Middle frontal gyrus (tissue), 1 donor: ENCODE results near the gene LRRC3.

Source experiments
- DNase-seq: peaks from one replicate; pipeline ENCODE4 v3.0.0-alpha.2; 2015; ENCODE audit warnings: low spot score; ENCODE audit errors: extremely low spot score

Gene LRRC3

GRCh38 chr21:44438531-44439210, 16.6 kb upstream of the LRRC3 start:
- no peak for DNase-seq

GRCh38 chr21:44439211-44439600, 16.1 kb upstream of the LRRC3 start:
- DNase-seq, result no peak

- DNase-seq, result no peak
These were observed 14.9 kb upstream of the LRRC3 start for GRCh38 chr21:44440241-44441040.

- DNase-seq, result no peak
These were observed 14.3 kb upstream of the LRRC3 start for GRCh38 chr21:44441041-44441400.

GRCh38 chr21:44441581-44442265, 13.6 kb upstream of the LRRC3 start:
- DNase-seq, result no peak

- no peak for DNase-seq
These were observed 12.8 kb upstream of the LRRC3 start for GRCh38 chr21:44442266-44443125.

- no peak for DNase-seq
These were observed 11.9 kb upstream of the LRRC3 start for GRCh38 chr21:44443291-44443890.

- no peak for DNase-seq
These were observed 11.4 kb upstream of the LRRC3 start for GRCh38 chr21:44443891-44444285.

- no peak for DNase-seq
These were observed 10.9 kb upstream of the LRRC3 start for GRCh38 chr21:44444286-44444931.

GRCh38 chr21:44445145-44445812, 10.0 kb upstream of the LRRC3 start:
- no peak for DNase-seq

- DNase-seq, result no peak
These were observed 6.6 kb upstream of the LRRC3 start for GRCh38 chr21:44448651-44449131.

GRCh38 chr21:44449473-44450363, 5.6 kb upstream of the LRRC3 start:
- DNase-seq, result no peak

- DNase-seq, result no peak
These were observed 4.9 kb upstream of the LRRC3 start for GRCh38 chr21:44450402-44450801.

GRCh38 chr21:44450999-44451398, 4.3 kb upstream of the LRRC3 start:
- no peak for DNase-seq

GRCh38 chr21:44453120-44453519, 2.2 kb upstream of the LRRC3 start:
- DNase-seq, result no peak

GRCh38 chr21:44454058-44454457, 1.3 kb upstream of the LRRC3 start:
- DNase-seq, result no peak

- DNase-seq, result no peak
These were observed 359 bp downstream of the LRRC3 start for GRCh38 chr21:44455524-44456213.

- no peak for DNase-seq
These were observed 1.1 kb downstream of the LRRC3 start for GRCh38 chr21:44456214-44456914.
